ENCODE results near the gene TRAK2. TPM values are rescaled to one million over a fixed set of nuclear protein-coding genes. Genes with fewer than 3 reads are reported as not detected.

Gene TRAK2
- total and polyA plus RNA-seq, 2 of the 8 experiments (the other 6 are each of a cell fraction or from before 2014, with no cell fraction given) = 4.5 to 15.7 TPM

- DNase-seq (ENCODE audit: low read depth in 1 of 2, low spot score in 2 of 2) = no peak
- no peak overlapping the region for H2AK5ac ChIP-seq (ENCODE audit: low read depth, low read length)
Measured at GRCh38 chr2:201402651-201403562, 48.4 kb downstream of the TRAK2 start.

More at GRCh38 chr2:201402651-201403562, 48.4 kb downstream of the TRAK2 start:
- Histone ChIP-seq H3K4me2 (ENCODE audit: insufficient read depth in 1 of 2, low read depth in 2 of 2, low read length in 2 of 2) (no peak overlapping the region), H3K9ac (replicated peaks in 1 of 4; ENCODE audit: extremely low read depth in 1 of 4, low read depth in 3 of 4, low read length in 3 of 4) (no peak overlapping the region), H2BK5ac (ENCODE audit: low read depth, low read length) (no peak overlapping the region), H4K20me1 (replicated peaks in 1 of 2; ENCODE audit: control insufficient read depth in 1 of 2, insufficient read depth in 2 of 2, low read length in 2 of 2) (peaks cover 0 to under 1% of the 10 kb centered on the region in 2 experiments), H2BK12ac (ENCODE audit: low read depth, low read length) (no peak overlapping the region), H3K14ac (ENCODE audit: insufficient read length) (no peak overlapping the region), H3K4me3 (ENCODE audit: extremely low read depth in 1 of 4, insufficient read depth in 2 of 4, low read depth in 3 of 4, low read length in 4 of 4) (no peak overlapping the region), H3K27me3 (replicated peaks in 1 of 4; ENCODE audit: control insufficient read depth in 3 of 4, extremely low read depth in 1 of 4, insufficient read depth in 3 of 4, low read length in 3 of 4) (no peaks in the 10 kb centered on the region), H3K79me1 (ENCODE audit: low read depth, low read length) (no peaks in the 10 kb centered on the region), H3K27ac (ENCODE audit: low read depth, low read length) (no peak overlapping the region), H3K9me3 (ENCODE audit: insufficient read depth in 2 of 2, low read depth in 1 of 2, low read length in 1 of 2) (no peaks in the 10 kb centered on the region), H4K8ac (ENCODE audit: extremely low read depth, insufficient read depth, low read length) (no peak overlapping the region), H2BK120ac (replicated peaks; ENCODE audit: low read depth, low read length) (no peak overlapping the region), H3K36me3 (ENCODE audit: control insufficient read depth in 2 of 4, insufficient read depth in 4 of 4, low read length in 3 of 4) (peaks cover 0 to 3% (median 0%) of the 10 kb centered on the region in 4 experiments; a peak in 1 of 8 replicates), H3K56ac (replicated peaks; ENCODE audit: insufficient read length, low read depth, low read length) (no peak overlapping the region), H3K4ac (replicated peaks; ENCODE audit: insufficient read length, low read depth, low read length) (no peak overlapping the region), H3K4me1 (replicated peaks in 1 of 4; ENCODE audit: control insufficient read depth in 3 of 4, insufficient read depth in 4 of 4, low read length in 3 of 4) (no peaks in the 10 kb centered on the region), H2BK20ac (ENCODE audit: low read length) (no peak overlapping the region), H3K23me2 (ENCODE audit: low read depth, low read length) (no peaks in the 10 kb centered on the region), H4K5ac (ENCODE audit: insufficient read length, low read depth, low read length) (no peak overlapping the region), H3K23ac (ENCODE audit: insufficient read length) (no peak overlapping the region), H3K79me2 (ENCODE audit: control insufficient read depth in 1 of 2, insufficient read depth in 2 of 2, low read length in 2 of 2) (no peaks in the 10 kb centered on the region), H4K91ac (replicated peaks; ENCODE audit: insufficient read length, low read length) (no peak overlapping the region), H3K18ac (ENCODE audit: extremely low read depth, low read length) (no peak overlapping the region), H2AFZ (ENCODE audit: low read length) (no peak overlapping the region), H2BK15ac (ENCODE audit: low read length) (no peak overlapping the region)
- no peak for FAIRE-seq
- 88% methylated on average over 6 of the region's 6 CpGs; no CpG with 5 or more reads in 1 of the 2 experiments for WGBS, 2 experiments (ENCODE audit: extremely low coverage in 1 of 2, insufficient coverage in 1 of 2, insufficient read length in 1 of 2, insufficient replicate concordance in 2 of 2, low coverage in 1 of 2, low lambda C conversion rate in 2 of 2, missing lambda C conversion rate in 1 of 2)
- POLR2A ChIA-PET (ENCODE audit: partially characterized antibody) = no interaction called here
- TF ChIP-seq HDAC2 (IDR thresholded peaks at IDR 0.05; ENCODE audit: borderline replicate concordance in 1 of 2, low read depth in 2 of 2, low read length in 2 of 2) = no peak
- TF ChIP-seq EGR1 (IDR thresholded peaks at IDR 0.05; ENCODE audit: borderline replicate concordance, low read depth, low read length) = no peak
- TF ChIP-seq JUN (IDR thresholded peaks at IDR 0.05; ENCODE audit: low read depth, low read length) = no peak
- CTCF ChIA-PET (ENCODE audit: partially characterized antibody) = interaction anchor here (1.0 kb wide), 1 partner anchor 13 kb away, joined by 3 read pairs; no protein-coding TSS in a partner anchor

Measured in H1 (cell line).